HG03457 (cell line): Measurements from ENCODE around the gene SMU1.
"Not testable (repeated sequence)": the region's sequence is repeated elsewhere in the genome, so short reads cannot be mapped to it uniquely, and the experiment has no call there.

ENCODE experiments used
- ATAC-seq: cut with Tn5 transposase; IDR thresholded peaks from one replicate; pipeline ENCODE4 v1.9.1; 2021; ENCODE audit warnings: moderate number of reproducible peaks; ENCODE audit not compliant: unreplicated experiment

SMU1 gene

GRCh38 chr9:33014665-33015014 lies 61.8 kb downstream of the SMU1 start:
- no peak for ATAC-seq

- ATAC-seq = no peak
These were observed 62.4 kb downstream of the SMU1 start for GRCh38 chr9:33013962-33014664.

GRCh38 chr9:33012328-33013069 lies 64.0 kb downstream of the SMU1 start:
- ATAC-seq = no peak

- no peak for ATAC-seq
These were observed 64.6 kb downstream of the SMU1 start for GRCh38 chr9:33011831-33012230.

- no peak for ATAC-seq
These were observed 68.7 kb downstream of the SMU1 start for GRCh38 chr9:33007755-33008154.

- ATAC-seq = not testable (repeated sequence)
These were observed 71.1 kb downstream of the SMU1 start for GRCh38 chr9:33005335-33005734.

GRCh38 chr9:33000682-33001055 lies 75.8 kb downstream of the SMU1 start:
- ATAC-seq = not testable (repeated sequence)

GRCh38 chr9:32992595-32993238 lies 83.8 kb downstream of the SMU1 start:
- ATAC-seq = no peak

- ATAC-seq = no peak
These were observed 84.4 kb downstream of the SMU1 start for GRCh38 chr9:32991897-32992594.
